Natural killer cell (primary cell): Measurements from ENCODE around the gene SPAM1. TPM values are rescaled to one million over a fixed set of nuclear protein-coding genes. Genes with fewer than 3 reads are reported as not detected.

ENCODE experiments used
- ATAC-seq, 3 donors: fragments of 150-1000 bp in 2 of 3; fragments of 200-7000 bp in 1 of 3; cut with Tn5 transposase; 1 replicate in 1 of 3; 2 replicates in 2 of 3; pipeline ENCODE4 v1.10.0; 2021; ENCODE audit warnings: mild to moderate bottlenecking in 2 of 3, moderate library complexity in 2 of 3
- DNase-seq, 2 donors: peaks; one replicate each; pipeline versions ENCODE4 v3.0.0 to v3.0.0-alpha.2; 2013 to 2021; ENCODE audit warnings: mixed read lengths in 1 of 2
- H3K27ac ChIP-seq: one replicate; pipeline ENCODE4 v1.5.1; 2013; ENCODE audit warnings: mild to moderate bottlenecking, low read length
- H3K27me3 ChIP-seq: one replicate; pipeline ENCODE4 v1.6.1; 2013; ENCODE audit warnings: low read length; ENCODE audit not compliant: control insufficient read depth, insufficient read depth
- H3K36me3 ChIP-seq: one replicate; pipeline ENCODE4 v1.6.1; 2013; ENCODE audit warnings: low read length; ENCODE audit not compliant: control insufficient read depth, insufficient read depth
- H3K4me1 ChIP-seq: one replicate; pipeline ENCODE4 v1.6.1; 2013; ENCODE audit warnings: low read length; ENCODE audit not compliant: control insufficient read depth, insufficient read depth
- H3K4me3 ChIP-seq: one replicate; pipeline ENCODE4 v1.5.1; 2013; ENCODE audit warnings: low read length
- H3K9me3 ChIP-seq: one replicate; pipeline ENCODE4 v1.6.1; 2013; ENCODE audit warnings: low read length; ENCODE audit not compliant: control insufficient read depth, insufficient read depth
- H3K27ac Mint-ChIP-seq, 2 donors: one replicate each; pipeline ENCODE4 v1.8.0; 2022; ENCODE audit warnings: mild to moderate bottlenecking in 2 of 2, mixed read lengths in 2 of 2, moderate library complexity in 1 of 2
- H3K27me3 Mint-ChIP-seq, 2 donors: one replicate each; pipeline ENCODE4 v1.8.0; 2022; ENCODE audit warnings: low read depth in 2 of 2, mixed read lengths in 2 of 2
- H3K36me3 Mint-ChIP-seq: one replicate; pipeline ENCODE4 v1.8.0; 2022; ENCODE audit warnings: mixed read lengths
- H3K4me1 Mint-ChIP-seq, 2 donors: one replicate each; pipeline ENCODE4 v1.8.0; 2022; ENCODE audit warnings: mixed read lengths in 2 of 2
- H3K4me3 Mint-ChIP-seq: one replicate; pipeline ENCODE4 v1.8.0; 2022; ENCODE audit warnings: mild to moderate bottlenecking, moderate library complexity, mixed read lengths
- H3K9me3 Mint-ChIP-seq, 2 donors: one replicate each; pipeline ENCODE4 v1.8.0; 2022; ENCODE audit warnings: mixed read lengths in 2 of 2
- WGBS: methylation state at CpG from one replicate; pipeline ENCODE4 v1.1.7; 2013; ENCODE audit warnings: missing lambda C conversion rate; ENCODE audit not compliant: insufficient coverage; 5-methylcytosine and 5-hydroxymethylcytosine counted together
- intact Hi-C: fragments of 100-400 bp; cut with micrococcal nuclease; formaldehyde crosslinking; loops from one replicate; pipeline ENCODE4 v1.14.2; 2022
- total RNA-seq, 4 donors: library from RNA; stranded (reverse); fragments of 120-200 nt in 1 of 4; gene quantifications; one replicate each; pipeline versions ENCODE4 v1.2.3 to v1.2.4, GENCODE V29; 2013 to 2022
- TF ChIP-seq, protein P1 (sequence below): fragments of 200-600 bp; IDR thresholded peaks from one replicate; pipeline ENCODE4 v1.8.0; 2022; ENCODE audit warnings: antibody characterized with exemption

Gene SPAM1
- total RNA-seq, 3 donors from 2014 or later (not counting 1 experiment from before 2014, with no cell fraction given) = not detected

DNA sequence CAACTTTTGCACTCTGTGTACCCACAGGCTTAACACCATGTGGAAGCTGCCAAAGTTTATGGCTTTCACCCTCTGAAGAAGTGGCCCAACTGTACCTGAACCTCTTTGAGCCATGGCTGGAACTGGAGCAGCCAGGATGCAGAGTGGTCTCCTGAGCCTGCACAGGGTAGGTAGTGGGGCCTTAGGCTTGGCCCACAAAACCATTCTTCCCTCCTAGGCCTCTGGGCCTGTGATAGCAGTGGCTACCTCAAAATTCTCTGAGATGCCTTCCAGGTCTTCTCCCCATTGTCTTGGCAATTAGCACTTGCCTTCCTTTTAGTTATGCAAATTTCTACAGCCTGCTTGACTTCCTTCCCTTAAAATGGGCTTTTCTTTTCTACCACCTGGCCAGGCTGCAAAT is 19.3 kb upstream of the SPAM1 start:
- H3K36me3 ChIP-seq = no peaks in the 10 kb centered on the region
- H3K4me1 Mint-ChIP-seq = no peaks in the 10 kb centered on the region
- no peak overlapping the region for H3K27ac ChIP-seq
- H3K9me3 ChIP-seq = no peaks in the 10 kb centered on the region
- peaks cover 8% of the 10 kb centered on the region for H3K36me3 Mint-ChIP-seq
- intact Hi-C loops = no loop called here
- H3K4me3 Mint-ChIP-seq = no peak overlapping the region
- TF ChIP-seq, protein P1, sequence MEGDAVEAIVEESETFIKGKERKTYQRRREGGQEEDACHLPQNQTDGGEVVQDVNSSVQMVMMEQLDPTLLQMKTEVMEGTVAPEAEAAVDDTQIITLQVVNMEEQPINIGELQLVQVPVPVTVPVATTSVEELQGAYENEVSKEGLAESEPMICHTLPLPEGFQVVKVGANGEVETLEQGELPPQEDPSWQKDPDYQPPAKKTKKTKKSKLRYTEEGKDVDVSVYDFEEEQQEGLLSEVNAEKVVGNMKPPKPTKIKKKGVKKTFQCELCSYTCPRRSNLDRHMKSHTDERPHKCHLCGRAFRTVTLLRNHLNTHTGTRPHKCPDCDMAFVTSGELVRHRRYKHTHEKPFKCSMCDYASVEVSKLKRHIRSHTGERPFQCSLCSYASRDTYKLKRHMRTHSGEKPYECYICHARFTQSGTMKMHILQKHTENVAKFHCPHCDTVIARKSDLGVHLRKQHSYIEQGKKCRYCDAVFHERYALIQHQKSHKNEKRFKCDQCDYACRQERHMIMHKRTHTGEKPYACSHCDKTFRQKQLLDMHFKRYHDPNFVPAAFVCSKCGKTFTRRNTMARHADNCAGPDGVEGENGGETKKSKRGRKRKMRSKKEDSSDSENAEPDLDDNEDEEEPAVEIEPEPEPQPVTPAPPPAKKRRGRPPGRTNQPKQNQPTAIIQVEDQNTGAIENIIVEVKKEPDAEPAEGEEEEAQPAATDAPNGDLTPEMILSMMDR = no peak
- no peaks in the 10 kb centered on the region for H3K27me3 ChIP-seq
- no peak overlapping the region for H3K4me3 ChIP-seq
- H3K4me1 ChIP-seq = no peaks in the 10 kb centered on the region
- no peak overlapping the region for H3K27ac Mint-ChIP-seq
- ATAC-seq = no peak
- peaks cover 3 to 14% of the 10 kb centered on the region in 2 donors for H3K9me3 Mint-ChIP-seq
- peaks cover 0 to 3% of the 10 kb centered on the region in 2 donors for H3K27me3 Mint-ChIP-seq
- no peak for DNase-seq

DNA sequence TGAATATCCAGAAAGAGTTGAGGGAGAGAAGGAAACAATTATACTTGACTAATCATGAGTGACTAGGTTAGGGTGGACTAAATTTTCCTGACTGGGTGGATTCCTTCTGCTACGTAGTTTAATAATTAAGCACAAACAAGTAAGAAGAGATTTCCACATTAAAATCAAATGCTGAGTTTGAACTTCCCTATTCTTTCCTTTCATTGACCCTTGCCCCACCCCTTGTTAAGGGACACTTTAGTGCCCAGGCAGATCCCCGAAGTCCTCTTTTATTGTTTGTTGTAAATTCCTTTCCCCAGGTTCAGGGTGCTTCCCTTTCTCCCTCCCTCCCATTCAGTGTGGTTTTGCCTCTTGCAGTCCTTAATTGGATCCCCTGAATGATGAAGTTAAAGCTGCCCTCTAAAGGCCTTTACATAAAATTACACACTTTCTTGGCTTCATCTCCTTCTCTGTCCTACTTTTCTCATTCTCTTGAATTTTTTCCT is 8.8 kb upstream of the SPAM1 start:
- Mint-ChIP-seq H3K4me3 (no peak overlapping the region), H3K9me3 (peaks cover 0 to 2% of the 10 kb centered on the region in 2 donors), H3K36me3 (no peaks in the 10 kb centered on the region), H3K4me1 (no peaks in the 10 kb centered on the region), H3K27ac (no peak overlapping the region), H3K27me3 (no peaks in the 10 kb centered on the region)
- no peak for DNase-seq
- WGBS = 44% methylated on average over 2 of the region's 2 CpGs
- Histone ChIP-seq H3K4me3 (no peak overlapping the region), H3K27ac (no peak overlapping the region), H3K27me3 (no peaks in the 10 kb centered on the region), H3K9me3 (no peaks in the 10 kb centered on the region), H3K4me1 (no peaks in the 10 kb centered on the region), H3K36me3 (no peaks in the 10 kb centered on the region)
- intact Hi-C loops = no loop called here
- TF ChIP-seq, protein P1 = no peak
- no peak for ATAC-seq

DNA sequence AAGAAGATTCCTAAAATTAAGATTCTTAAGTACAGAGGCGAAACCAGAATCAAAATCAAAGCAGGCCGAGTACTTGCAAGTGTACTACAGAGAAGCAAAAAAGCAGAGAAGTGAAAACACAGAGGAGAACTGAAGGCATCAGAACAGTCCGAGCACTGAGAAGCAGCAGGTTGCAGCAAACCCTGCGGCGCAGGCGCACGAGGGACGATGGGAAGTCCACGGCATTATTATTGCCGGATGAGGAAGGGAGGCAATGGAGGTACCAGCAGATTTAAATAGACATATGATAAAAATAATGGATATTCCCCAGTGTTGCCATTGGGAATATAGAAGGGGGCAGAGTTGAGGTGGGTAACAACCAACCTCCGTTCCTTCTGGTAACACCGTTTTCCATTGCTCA is 7.2 kb upstream of the SPAM1 start:
- no peak for DNase-seq
- intact Hi-C loops = no loop called here
- ATAC-seq = no peak
- H3K9me3 ChIP-seq = no peaks in the 10 kb centered on the region
- no peaks in the 10 kb centered on the region for H3K4me1 Mint-ChIP-seq
- H3K27ac Mint-ChIP-seq = no peak overlapping the region
- WGBS = 96% methylated on average over 12 of the region's 12 CpGs
- no peak overlapping the region for H3K4me3 ChIP-seq
- H3K36me3 ChIP-seq = no peaks in the 10 kb centered on the region
- H3K36me3 Mint-ChIP-seq = no peaks in the 10 kb centered on the region
- no peaks in the 10 kb centered on the region for H3K27me3 Mint-ChIP-seq
- H3K27ac ChIP-seq = no peak overlapping the region
- TF ChIP-seq, protein P1 = no peak
- no peaks in the 10 kb centered on the region for H3K4me1 ChIP-seq
- peaks cover 0 to 2% of the 10 kb centered on the region in 2 donors for H3K9me3 Mint-ChIP-seq
- no peaks in the 10 kb centered on the region for H3K27me3 ChIP-seq
- no peak overlapping the region for H3K4me3 Mint-ChIP-seq

DNA sequence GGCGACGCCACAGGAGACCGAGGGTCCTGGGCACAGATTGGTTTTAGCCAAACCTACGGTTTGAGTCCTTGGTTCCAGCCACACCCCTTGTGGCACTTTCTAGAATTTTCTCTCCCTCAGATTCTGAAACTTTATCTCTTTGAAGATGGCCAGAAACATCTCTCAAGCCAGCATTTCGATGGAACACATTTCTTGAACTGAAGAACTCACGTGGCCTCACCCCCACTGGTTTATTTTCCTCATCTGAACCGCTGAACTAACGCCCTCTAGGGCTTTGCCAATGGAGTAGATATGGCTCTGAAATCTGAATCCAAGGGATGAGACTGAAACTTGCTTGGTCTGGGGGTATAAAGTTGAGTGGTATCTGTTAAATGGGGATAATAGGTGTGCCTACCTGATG is 6.7 kb upstream of the SPAM1 start:
- no peaks in the 10 kb centered on the region for H3K27me3 Mint-ChIP-seq
- Histone ChIP-seq H3K27ac (no peak overlapping the region), H3K4me3 (no peak overlapping the region), H3K27me3 (no peaks in the 10 kb centered on the region), H3K36me3 (no peaks in the 10 kb centered on the region), H3K9me3 (no peaks in the 10 kb centered on the region), H3K4me1 (no peaks in the 10 kb centered on the region)
- no peak overlapping the region for H3K4me3 Mint-ChIP-seq
- H3K9me3 Mint-ChIP-seq = peaks cover 0 to 2% of the 10 kb centered on the region in 2 donors
- intact Hi-C loops = no loop called here
- no peaks in the 10 kb centered on the region for H3K4me1 Mint-ChIP-seq
- ATAC-seq = no peak
- WGBS = 86% methylated on average over 8 of the region's 8 CpGs
- DNase-seq = no peak
- TF ChIP-seq, protein P1 = no peak
- no peaks in the 10 kb centered on the region for H3K36me3 Mint-ChIP-seq
- no peak overlapping the region for H3K27ac Mint-ChIP-seq
